Stimulated activated memory B cell treated with anti-CD40 and anti-IgM and Interleukin-4, amounts not matched to agents 10 μg/mL and 1 μg/mL and 100 μg/mL, for 72 hours (primary cell): ENCODE results near the gene HOXB2.
A peak's percentile ranks its signal among the peaks of the same experiment; 100 is the strongest.
"Not testable (repeated sequence)": the region's sequence is repeated elsewhere in the genome, so short reads cannot be mapped to it uniquely, and the experiment has no call there.

Experiments used
- ATAC-seq: fragments of 150-1000 bp; cut with Tn5 transposase; 2 replicates; pipeline ENCODE4 v1.10.0; 2021
- H3K27ac Mint-ChIP-seq: one replicate; pipeline ENCODE4 v1.8.0; 2022; ENCODE audit warnings: mild to moderate bottlenecking, mixed read lengths
- H3K27me3 Mint-ChIP-seq: one replicate; pipeline ENCODE4 v1.8.0; 2022; ENCODE audit warnings: mixed read lengths
- H3K36me3 Mint-ChIP-seq: one replicate; pipeline ENCODE4 v1.8.0; 2022; ENCODE audit warnings: mixed read lengths
- H3K4me1 Mint-ChIP-seq: one replicate; pipeline ENCODE4 v1.8.0; 2022; ENCODE audit warnings: mixed read lengths
- H3K4me3 Mint-ChIP-seq: one replicate; pipeline ENCODE4 v1.8.0; 2022; ENCODE audit warnings: mild to moderate bottlenecking, moderate library complexity, mixed read lengths
- H3K9me3 Mint-ChIP-seq: one replicate; pipeline ENCODE4 v1.8.0; 2022; ENCODE audit warnings: mixed read lengths

The HOXB2 gene

DNA sequence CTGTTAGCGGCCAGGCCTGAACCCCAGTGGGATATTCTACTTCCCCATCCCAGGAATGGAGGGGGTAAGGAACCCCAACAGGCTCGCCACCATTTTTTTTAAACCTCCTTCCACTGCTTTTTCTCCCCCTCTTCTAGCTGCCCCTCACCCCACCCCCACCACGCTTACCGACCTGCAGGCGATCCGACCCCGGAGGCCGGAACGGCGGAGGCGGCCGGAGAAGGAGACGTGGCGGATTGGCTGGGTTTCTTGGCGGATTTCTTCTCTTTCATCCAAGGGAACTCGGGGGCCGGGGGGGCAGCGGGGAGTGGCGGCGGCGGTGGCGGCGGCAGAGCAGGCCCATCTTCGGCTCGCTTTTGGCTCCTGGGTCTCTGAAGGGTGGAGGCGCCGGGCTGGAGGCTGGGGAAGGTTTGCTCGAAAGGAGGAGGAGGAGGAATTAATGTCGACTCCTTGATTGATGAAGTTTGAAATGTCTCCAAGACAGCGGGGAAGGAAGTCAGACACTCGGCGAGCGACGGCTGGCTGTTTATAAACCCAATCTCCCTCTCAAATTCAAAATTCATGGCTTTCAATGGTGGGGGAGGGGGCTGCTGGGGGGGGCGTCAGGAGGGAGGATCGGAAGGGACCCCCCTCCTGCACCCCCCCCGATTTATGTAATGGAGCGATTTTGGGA lies 424 bp downstream of the HOXB2 start:
- Mint-ChIP-seq H3K36me3 (no peaks in the 10 kb centered on the region), H3K27me3 (peaks cover 75% of the 10 kb centered on the region), H3K27ac (no peak overlapping the region), H3K4me3 (peak overlapping the region; percentile 75), H3K9me3 (no peaks in the 10 kb centered on the region), H3K4me1 (peaks cover 34% of the 10 kb centered on the region)
- no peak for ATAC-seq

DNA sequence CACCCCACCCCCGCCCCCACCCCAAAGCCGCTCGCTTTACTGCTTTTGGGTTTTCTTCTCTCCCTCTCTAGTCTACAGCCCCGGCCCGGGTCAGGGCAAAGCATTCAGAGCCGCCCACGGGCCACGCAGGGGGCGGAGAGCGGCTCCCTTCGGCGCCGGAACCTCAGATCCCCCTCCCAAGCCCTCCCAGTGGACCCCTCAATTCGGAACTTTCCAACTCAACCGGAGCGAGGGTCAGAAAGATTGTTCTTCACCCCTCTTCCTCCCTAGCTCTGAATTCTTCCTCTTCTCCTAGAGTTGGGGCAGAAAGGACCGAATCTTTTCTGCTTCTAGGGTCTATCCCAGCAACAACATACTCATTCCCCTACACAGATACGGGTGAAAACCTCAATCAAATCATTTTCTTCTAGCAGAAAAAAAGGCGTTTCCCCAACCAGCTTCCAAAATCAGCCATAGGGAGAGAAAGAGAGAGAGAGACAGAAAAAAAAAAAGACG lies 1.0 kb downstream of the HOXB2 start:
- Mint-ChIP-seq H3K36me3 (no peaks in the 10 kb centered on the region), H3K4me3 (peak overlapping the region; percentile 75), H3K9me3 (no peaks in the 10 kb centered on the region), H3K27ac (no peak overlapping the region), H3K4me1 (peaks cover 34% of the 10 kb centered on the region), H3K27me3 (peaks cover 79% of the 10 kb centered on the region)
- ATAC-seq: no peak

DNA sequence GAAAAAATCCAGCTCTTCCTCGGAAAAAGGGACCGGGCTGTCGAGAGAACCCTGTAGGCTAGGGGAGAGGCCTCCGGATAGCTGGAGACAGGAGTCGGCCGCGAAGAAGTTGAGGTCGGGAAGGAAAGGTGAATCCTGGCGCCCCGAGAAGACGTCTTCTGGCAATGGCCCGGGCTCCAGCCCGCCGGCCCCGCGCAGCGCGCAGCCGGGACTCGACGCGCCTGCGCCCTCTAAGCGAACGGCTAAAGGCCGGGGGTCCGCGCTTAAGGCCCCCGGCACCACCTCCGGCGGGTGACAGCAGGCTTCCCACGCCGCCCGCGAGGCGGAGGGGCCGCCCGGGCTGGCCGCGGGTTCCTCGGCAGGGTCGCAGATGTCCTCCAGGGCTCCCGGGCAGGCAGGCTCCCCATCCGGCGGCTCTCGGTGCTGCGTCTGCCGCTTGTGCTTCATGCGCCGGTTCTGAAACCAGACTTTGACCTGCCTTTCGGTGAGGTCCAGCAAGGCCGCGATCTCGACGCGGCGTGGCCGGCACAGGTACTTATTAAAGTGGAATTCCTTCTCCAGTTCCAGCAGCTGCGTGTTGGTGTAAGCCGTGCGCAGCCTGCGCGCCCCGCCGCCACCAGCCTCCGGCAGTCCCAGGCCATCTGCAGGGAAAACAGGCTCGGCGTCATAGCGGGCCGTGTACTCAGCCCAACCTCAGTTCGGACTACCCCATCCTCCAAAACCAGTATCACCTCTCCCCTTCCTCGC lies 1.6 kb downstream of the HOXB2 start:
- H3K36me3 Mint-ChIP-seq: no peaks in the 10 kb centered on the region
- H3K4me1 Mint-ChIP-seq: peaks cover 34% of the 10 kb centered on the region
- no peak overlapping the region for H3K27ac Mint-ChIP-seq
- H3K4me3 Mint-ChIP-seq: peak overlapping the region; percentile 88
- no peaks in the 10 kb centered on the region for H3K9me3 Mint-ChIP-seq
- H3K27me3 Mint-ChIP-seq: peaks cover 79% of the 10 kb centered on the region
- ATAC-seq: peak; percentile 58

DNA sequence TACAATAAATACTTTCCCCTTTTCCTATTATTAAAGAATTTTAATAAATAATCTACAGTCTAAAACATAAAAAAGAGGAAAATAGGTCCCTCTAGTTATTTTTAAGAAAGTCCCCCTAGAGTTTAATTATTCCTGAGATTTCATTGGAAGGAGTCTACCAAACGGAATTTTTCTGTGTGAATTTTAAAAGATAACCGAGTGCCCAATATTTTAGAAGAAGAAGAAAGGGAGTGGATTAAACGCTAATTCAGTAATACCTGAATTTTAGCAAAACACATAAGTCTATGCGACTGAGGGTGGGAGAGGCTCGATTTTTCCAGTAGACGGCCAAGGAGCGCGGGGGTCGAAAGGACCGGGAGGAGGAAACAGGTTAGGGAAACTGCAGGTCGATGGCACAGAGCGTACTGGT lies 2.2 kb downstream of the HOXB2 start:
- Mint-ChIP-seq H3K4me3 (peak overlapping the region; percentile 88), H3K27ac (peak overlapping the region; percentile 87), H3K4me1 (peaks cover 34% of the 10 kb centered on the region), H3K9me3 (no peaks in the 10 kb centered on the region), H3K27me3 (peaks cover 82% of the 10 kb centered on the region), H3K36me3 (no peaks in the 10 kb centered on the region)
- no peak for ATAC-seq

DNA sequence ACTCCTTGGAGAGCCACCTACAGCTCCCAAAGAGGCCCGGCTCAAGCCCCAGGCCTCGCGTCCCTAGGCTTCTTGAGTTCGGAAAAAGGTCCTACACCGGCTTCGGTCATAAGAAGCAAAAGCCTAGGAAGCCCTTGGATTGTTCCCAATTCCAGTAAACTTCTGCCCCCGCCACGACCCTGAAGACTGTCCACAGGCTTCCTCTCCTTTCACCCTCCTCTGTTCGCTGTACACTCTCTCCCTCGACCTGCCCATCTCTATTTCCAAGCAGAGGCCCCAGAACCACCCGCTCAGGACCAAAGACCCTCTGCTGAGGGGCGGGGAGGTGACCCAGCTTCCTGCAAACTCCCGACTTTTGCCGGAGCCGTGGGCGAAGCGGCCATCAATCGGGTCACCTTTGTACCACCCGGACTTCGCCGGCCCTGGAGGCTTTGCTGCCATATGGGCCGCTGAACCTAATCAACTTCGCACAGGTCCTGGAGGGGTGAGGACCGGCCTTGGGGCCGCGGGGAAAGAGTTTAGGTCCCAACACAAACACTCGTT lies 2.7 kb downstream of the HOXB2 start:
- Mint-ChIP-seq H3K4me3 (peak overlapping the region; percentile 80), H3K4me1 (peaks cover 34% of the 10 kb centered on the region), H3K9me3 (no peaks in the 10 kb centered on the region), H3K36me3 (no peaks in the 10 kb centered on the region), H3K27ac (peak overlapping the region; percentile 87), H3K27me3 (peaks cover 88% of the 10 kb centered on the region)
- ATAC-seq: no peak

DNA sequence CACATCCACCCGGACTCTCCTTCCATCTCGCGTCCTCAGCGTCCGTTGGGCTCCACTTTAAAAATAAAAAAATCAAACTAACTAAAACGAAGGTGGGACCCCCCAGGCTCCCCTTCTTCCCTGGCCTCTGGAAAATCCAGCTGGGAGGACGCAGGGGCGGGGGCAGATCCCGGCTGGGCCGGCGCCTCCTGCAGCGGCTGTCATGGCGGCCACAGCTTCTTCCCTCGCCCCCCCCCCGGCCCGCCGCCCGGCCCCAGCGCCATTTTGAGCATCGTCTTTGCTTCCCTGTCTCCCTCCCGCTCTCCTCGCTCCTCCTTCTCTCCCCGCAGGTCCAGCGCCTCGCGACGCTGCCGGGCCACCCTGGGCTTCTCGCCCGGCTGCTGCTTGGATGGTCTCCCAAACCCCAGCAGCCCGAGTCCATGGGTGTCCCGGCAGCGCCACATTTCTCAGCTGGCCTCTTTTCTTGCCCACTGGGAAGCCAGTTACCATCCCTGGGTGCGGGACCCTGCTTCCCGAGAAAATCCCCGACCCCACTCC lies 3.3 kb downstream of the HOXB2 start:
- ATAC-seq: no peak
- H3K4me3 Mint-ChIP-seq: peak overlapping the region; percentile 80
- H3K4me1 Mint-ChIP-seq: peaks cover 34% of the 10 kb centered on the region
- H3K9me3 Mint-ChIP-seq: no peaks in the 10 kb centered on the region
- H3K36me3 Mint-ChIP-seq: no peaks in the 10 kb centered on the region
- peak overlapping the region; percentile 87 for H3K27ac Mint-ChIP-seq
- peaks cover 90% of the 10 kb centered on the region for H3K27me3 Mint-ChIP-seq

DNA sequence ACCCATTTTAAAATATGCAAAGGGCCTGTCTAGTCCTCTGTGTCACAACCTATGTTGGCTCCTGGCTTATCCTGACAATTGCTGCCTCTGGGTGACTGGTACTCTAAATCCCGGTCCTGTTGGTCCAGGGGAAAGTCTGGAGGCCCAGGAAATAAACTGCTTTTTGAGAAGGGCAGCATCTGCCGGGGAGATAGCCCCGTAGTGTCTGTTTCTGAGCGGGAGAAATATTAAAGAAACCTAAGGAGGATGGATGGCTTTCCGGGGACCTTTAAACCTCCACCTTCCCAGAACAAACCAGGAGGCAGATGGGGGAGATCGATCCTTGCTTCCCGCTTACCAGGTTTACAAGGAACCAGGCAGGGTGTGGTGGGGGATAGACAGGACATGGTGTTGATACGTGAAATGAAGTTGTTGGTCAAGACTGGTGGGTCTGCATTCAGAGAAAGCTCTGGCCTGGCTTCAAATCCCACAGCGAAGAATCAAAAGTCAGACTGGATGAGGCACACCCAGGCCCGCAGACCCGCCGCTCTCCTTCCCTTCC lies 3.8 kb downstream of the HOXB2 start:
- H3K4me3 Mint-ChIP-seq: peak overlapping the region; percentile 80

DNA sequence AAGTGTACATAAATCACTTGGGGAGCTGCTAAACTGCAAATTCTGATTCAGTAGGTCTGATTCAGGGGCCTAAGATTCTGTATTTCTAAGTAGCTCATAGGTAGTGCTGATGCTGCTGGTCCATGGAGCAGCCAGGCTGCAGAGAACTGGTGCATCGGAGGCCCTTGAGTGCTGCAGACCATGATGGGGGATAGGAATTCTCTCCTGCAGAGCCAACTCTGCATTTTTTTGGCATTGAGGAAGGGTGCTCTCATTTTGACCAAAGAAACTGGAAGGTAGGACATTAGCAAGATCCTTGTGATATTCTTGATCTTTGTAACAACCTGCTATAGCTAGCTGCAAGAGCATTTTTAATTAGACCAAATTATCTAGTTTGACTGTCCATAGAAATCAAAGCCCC lies 4.7 kb downstream of the HOXB2 start:
- no peak overlapping the region for H3K4me3 Mint-ChIP-seq

More for the DNA sequence above, 3.8 kb downstream of the HOXB2 start:
- Mint-ChIP-seq H3K36me3 (no peaks in the 10 kb centered on the region), H3K9me3 (no peaks in the 10 kb centered on the region), H3K27me3 (peaks cover 90% of the 10 kb centered on the region), H3K27ac (peak overlapping the region; percentile 87), H3K4me1 (peaks cover 34% of the 10 kb centered on the region)
- ATAC-seq: no peak

DNA sequence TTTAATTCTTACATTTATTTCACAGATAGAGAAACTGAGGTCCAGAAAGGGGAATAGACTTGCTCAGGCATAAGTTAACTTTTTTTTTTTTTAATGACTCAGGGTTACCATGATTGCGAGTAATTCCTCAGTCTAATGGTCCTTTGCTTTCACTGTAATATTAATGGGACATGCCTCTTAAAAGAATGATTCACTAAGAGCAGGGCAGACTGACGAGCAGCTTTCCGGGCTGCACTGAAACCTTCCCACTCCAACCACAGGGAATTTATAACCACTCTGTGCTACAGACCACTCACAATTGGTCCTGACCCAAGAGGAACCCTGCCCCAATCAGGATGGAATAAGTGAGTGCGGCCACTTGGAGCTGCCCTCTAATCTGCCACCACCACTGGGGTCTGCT lies 5.7 kb downstream of the HOXB2 start:
- no peak overlapping the region for H3K27ac Mint-ChIP-seq
- no peak for ATAC-seq
- H3K9me3 Mint-ChIP-seq: no peaks in the 10 kb centered on the region
- H3K4me1 Mint-ChIP-seq: peaks cover 32% of the 10 kb centered on the region
- H3K27me3 Mint-ChIP-seq: peaks cover 74% of the 10 kb centered on the region
- H3K4me3 Mint-ChIP-seq: no peak overlapping the region
- no peaks in the 10 kb centered on the region for H3K36me3 Mint-ChIP-seq

More for the DNA sequence above, 4.7 kb downstream of the HOXB2 start:
- H3K27ac Mint-ChIP-seq: no peak overlapping the region
- H3K27me3 Mint-ChIP-seq: peaks cover 85% of the 10 kb centered on the region
- H3K4me1 Mint-ChIP-seq: peaks cover 34% of the 10 kb centered on the region
- H3K36me3 Mint-ChIP-seq: no peaks in the 10 kb centered on the region
- no peak for ATAC-seq
- no peaks in the 10 kb centered on the region for H3K9me3 Mint-ChIP-seq

DNA sequence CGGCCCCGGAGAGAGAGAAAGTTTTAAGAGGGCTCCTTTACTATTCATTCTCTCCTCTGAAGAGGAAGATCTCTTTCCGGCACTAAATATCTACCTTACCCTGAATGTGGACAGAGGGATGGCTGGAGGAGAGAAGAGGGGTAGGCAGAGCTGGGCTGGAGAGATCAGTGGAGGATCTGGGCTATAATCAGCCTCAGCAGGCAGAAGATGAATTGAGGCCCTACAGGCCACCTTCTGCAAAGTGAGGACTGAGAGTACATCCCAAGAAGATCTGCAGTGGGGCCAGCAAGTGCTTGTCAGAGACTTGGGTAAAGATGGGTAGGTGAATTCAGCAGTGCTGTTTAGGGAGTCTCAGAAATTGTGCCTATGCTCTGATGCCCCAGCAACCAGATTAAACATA lies 7.6 kb downstream of the HOXB2 start:
- H3K36me3 Mint-ChIP-seq: no peaks in the 10 kb centered on the region
- no peak overlapping the region for H3K4me3 Mint-ChIP-seq
- H3K27ac Mint-ChIP-seq: no peak overlapping the region

DNA sequence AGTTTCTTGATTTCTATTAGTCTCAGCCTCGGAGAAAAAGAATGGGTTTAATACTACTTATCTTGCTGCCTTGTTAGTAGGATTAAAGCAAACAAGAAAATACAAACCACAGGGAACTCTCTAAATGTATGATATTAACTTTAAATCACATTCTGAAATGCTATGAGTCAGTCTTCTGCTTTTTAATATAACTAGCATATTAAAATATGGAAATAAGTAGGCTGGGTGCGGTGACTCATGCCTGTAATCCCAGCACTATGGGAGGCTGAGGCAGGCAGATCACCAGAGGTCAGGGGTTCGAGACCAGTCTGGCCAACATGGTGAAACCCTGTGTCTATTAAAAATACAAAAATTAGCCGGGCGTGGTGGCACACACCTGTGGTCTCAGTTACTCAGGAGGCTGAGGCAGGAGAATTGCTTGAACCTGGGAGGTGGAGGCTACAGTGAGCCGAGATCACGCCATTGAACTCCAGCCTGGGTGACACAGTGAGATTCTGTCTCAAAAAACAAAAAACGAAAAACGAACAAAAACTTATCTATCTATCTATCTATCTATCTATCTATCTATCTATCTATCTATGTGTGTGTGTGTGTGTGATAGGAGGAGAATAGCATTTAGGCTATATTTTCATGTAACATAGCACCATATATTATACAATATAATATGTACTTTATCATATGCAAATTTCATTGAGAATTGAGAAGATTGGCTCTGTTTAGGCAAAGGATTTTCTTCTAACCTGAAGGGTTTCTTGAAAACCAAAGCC lies 8.9 kb downstream of the HOXB2 start:
- not testable (repeated sequence) for H3K4me3 Mint-ChIP-seq, H3K36me3 Mint-ChIP-seq, H3K4me1 Mint-ChIP-seq, ATAC-seq, H3K9me3 Mint-ChIP-seq, H3K27ac Mint-ChIP-seq
- peaks cover 42% of the 10 kb centered on the region for H3K27me3 Mint-ChIP-seq

More for the DNA sequence above, 7.6 kb downstream of the HOXB2 start:
- ATAC-seq: no peak
- Mint-ChIP-seq H3K4me1 (peaks cover 15% of the 10 kb centered on the region), H3K27me3 (peaks cover 56% of the 10 kb centered on the region), H3K9me3 (no peaks in the 10 kb centered on the region)

DNA sequence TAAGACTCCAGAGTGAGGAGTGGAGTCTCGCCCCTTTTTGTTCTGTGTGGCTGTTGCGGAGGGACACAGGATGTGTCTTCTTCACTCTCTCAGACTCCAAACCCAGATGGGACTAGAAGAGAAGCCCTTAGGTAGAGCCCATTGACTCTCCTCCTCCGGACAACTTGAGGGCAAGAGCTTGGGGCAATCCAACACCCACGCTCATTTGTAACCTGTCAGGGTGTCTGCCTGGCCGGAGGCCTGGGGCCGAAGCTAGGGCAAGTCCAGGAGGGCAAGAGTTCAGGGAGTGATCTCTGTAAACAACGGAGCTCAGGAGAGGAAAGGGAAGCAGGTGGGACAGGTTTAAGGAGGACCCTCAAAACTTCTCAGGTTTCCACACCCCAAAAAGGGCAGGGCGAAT lies 12.6 kb downstream of the HOXB2 start:
- Mint-ChIP-seq H3K36me3 (no peaks in the 10 kb centered on the region), H3K27ac (no peak overlapping the region), H3K4me3 (no peak overlapping the region)

DNA sequence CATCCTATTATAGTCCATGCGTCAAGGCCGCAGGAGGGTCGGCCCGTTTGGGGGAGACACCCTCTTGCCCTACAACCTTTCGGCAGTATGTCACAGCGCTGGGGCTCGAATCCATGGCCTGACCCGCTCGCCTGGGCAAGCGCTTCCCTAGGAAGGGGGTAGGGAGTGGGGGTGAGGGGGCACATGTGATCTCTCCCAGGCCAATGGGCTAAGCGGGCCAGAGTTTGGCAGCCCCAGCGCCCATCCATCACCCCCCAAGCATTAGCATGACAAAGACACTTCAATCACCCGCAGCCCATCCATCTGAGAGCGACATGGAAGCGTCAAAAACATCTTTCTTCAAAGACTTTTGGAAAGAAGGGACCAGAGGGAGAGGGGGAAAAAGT lies 14.0 kb downstream of the HOXB2 start, which contains the start of gene HOXB1:
HOXB1 (minus strand) TSS at position 125 of the 386 bp plus-strand sequence; CDS start at position 18, 107 bp downstream.
- Mint-ChIP-seq H3K27ac (no peak within 1 kb of the TSS), H3K9me3 (no peaks in the 10 kb centered on the region), H3K27me3 (peaks cover 44% of the 10 kb centered on the region), H3K4me1 (no peaks in the 10 kb centered on the region), H3K36me3 (no peaks in the 10 kb centered on the region), H3K4me3 (no peak within 1 kb of the TSS)
- peak; percentile 13 for ATAC-seq

More for the DNA sequence above, 12.6 kb downstream of the HOXB2 start:
- Mint-ChIP-seq H3K4me1 (no peaks in the 10 kb centered on the region), H3K27me3 (peaks cover 45% of the 10 kb centered on the region), H3K9me3 (no peaks in the 10 kb centered on the region)
- no peak for ATAC-seq

DNA sequence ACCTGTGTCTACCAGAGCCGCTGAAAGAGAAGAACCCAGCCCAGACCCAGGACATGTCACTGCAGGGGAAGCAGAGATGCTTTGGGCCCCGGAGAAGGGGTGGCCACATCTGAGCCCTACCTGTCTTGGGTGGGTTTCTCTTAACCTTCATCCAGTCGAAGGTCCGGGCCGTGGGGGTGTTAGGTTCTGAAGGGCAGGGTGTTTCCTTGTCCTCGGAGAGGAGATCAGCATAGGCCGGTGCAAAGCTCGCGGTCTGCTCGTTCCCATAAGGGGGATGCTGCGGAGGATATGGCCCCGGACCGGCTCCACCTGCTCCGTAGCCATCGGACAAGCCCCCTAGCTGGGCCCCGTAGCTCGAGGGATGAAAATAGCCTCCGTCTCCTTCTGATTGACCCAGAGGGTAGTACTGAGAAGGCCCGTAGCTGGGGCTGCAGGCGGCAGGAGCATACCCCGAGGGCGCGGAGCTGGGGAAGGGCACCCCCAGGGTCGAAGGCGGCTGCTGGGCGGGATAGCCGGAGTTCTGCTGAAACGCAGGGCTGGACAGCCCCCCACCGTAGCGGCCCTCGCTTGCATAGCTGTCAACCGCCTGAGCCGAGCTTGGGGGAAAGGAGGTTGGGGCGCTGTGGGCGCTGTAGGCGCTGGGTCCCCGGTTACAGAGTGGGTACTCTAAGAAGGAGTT lies 14.6 kb downstream of the HOXB2 start:
- Mint-ChIP-seq H3K9me3 (no peaks in the 10 kb centered on the region), H3K36me3 (no peaks in the 10 kb centered on the region), H3K27ac (no peak overlapping the region), H3K4me3 (no peak overlapping the region), H3K27me3 (peaks cover 48% of the 10 kb centered on the region), H3K4me1 (no peaks in the 10 kb centered on the region)
- peak; percentile 6 for ATAC-seq
